Neural cell (in vitro differentiated cells): ENCODE results near the gene UBE3B.

Experiments
- POLR2AphosphoS5 ChIP-seq: IDR thresholded peaks from 2 replicates; pipeline ENCODE4 v1.6.1; 2012
- SMC3 ChIP-seq: fragments of 450-650 bp; conservative IDR thresholded peaks from 2 replicates; pipeline ENCODE4 v1.6.1; 2014; ENCODE audit warnings: antibody characterized with exemption, mild to moderate bottlenecking, moderate library complexity; ENCODE audit not compliant: poor library complexity
- TAF1 ChIP-seq: IDR thresholded peaks from 2 replicates; pipeline ENCODE4 v1.6.1; 2012; ENCODE audit warnings: low read depth

GRCh38 chr12:109572506-109572845 lies 95.0 kb downstream of the UBE3B start:
- TF ChIP-seq TAF1: no peak
- TF ChIP-seq POLR2AphosphoS5: no peak
- no peak for TF ChIP-seq SMC3
